ES-I3 (cell line): Measurements from ENCODE around the gene EXOSC2.
"Not testable (repeated sequence)": the region's sequence is repeated elsewhere in the genome, so short reads cannot be mapped to it uniquely, and the experiment has no call there.

ENCODE experiments used
- H3K36me3 ChIP-seq: 2 replicates; pipeline ENCODE4 v1.6.1; 2013; ENCODE audit warnings: mild to moderate bottlenecking, low read length, control low read depth, moderate library complexity; ENCODE audit not compliant: insufficient read depth
- H3K4me1 ChIP-seq: 2 replicates; pipeline ENCODE4 v1.6.1; 2013; ENCODE audit warnings: mild to moderate bottlenecking, control low read depth, low read length; ENCODE audit not compliant: insufficient read depth
- H3K9ac ChIP-seq: 2 replicates; pipeline ENCODE4 v1.6.1; 2013; ENCODE audit warnings: low read depth, mild to moderate bottlenecking, low read length, moderate library complexity
- H3K9me3 ChIP-seq: 2 replicates; pipeline ENCODE4 v1.6.1; 2013; ENCODE audit warnings: mild to moderate bottlenecking, low read length, moderate library complexity; ENCODE audit not compliant: control insufficient read depth, insufficient read depth

The EXOSC2 gene

DNA sequence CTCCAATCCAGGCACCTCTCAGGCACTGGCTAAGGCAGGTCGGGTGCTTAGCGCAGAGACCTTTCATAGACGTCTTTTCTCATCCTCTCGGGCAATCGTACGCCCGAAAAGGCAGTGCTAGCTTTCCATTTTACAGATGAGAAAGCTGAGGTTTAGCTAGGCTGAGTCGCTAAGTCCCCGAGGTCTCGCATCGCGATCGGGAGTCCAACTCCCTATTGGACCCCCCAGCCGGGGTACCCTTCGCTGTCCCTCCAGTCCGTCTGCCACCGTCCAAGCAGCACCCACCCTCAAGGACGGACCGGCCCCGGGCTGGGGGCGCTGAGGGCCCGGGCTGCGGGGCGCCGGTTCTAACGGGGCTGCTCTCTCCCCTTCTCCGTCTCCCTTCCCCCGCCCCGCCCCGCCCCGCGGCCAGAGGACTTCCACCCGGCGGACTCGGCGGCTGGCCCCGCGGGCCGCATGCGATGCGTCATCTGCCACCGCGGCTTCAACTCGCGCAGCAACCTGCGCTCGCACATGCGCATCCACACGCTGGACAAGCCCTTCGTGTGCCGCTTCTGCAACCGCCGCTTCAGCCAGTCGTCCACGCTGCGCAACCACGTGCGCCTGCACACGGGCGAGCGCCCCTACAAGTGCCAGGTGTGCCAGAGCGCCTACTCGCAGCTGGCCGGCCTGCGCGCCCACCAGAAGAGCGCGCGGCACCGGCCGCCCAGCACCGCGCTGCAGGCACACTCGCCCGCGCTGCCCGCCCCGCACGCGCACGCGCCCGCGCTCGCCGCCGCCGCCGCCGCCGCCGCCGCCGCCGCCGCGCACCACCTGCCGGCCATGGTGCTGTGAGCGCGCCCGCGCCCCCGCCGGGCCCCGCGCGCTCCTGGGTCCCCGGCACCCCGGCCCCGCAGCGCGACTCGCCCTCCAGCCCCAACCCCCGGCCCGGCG lies 12.5 kb upstream of the EXOSC2 start:
- Histone ChIP-seq H3K9ac (peak overlapping the region; percentile 73), H3K9me3 (no peaks in the 10 kb centered on the region; the same call in 1 of the 2 replicates), H3K4me1 (peaks cover 3% of the 10 kb centered on the region; the same call in 1 of the 2 replicates), H3K36me3 (no peaks in the 10 kb centered on the region)

DNA sequence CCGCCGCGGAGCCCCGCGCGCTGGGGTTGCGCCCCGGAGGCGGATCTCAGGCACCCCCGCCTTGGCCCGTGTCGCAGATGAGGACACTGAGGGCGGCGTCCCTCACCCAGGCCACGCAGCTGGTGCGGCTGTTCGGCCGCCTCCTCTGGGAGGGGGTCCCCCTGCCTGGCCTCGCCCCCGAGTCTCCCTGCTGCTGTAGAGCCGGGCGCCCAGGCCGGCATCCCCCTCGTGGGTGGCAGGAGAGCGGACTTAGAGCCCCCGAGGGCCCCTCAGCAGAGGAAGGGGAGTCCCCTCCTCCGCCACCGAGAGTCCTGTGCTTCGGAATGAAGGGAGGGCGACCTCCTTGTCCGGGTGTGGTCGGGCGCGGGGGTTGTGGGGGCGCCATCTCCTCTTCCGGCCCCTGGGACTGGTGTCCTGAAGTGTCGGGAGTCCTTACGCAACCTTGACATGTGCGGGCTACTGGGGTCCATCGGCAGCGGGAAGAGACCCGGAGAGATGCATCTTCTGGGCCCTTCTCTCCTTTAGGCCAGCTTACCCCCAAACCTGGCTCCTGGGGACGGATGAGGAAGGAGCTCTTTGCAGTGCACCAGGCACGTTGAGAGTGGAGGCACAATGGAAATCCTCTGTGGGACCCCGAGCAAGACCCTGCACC lies 11.7 kb upstream of the EXOSC2 start:
- Histone ChIP-seq H3K9me3 (no peaks in the 10 kb centered on the region; the same call in 1 of the 2 replicates), H3K9ac (peak overlapping the region; percentile 73), H3K4me1 (peaks cover 3% of the 10 kb centered on the region; the same call in 1 of the 2 replicates), H3K36me3 (no peaks in the 10 kb centered on the region)

GRCh38 chr9:130682421-130683121 lies 11.0 kb upstream of the EXOSC2 start:
- Histone ChIP-seq H3K9ac (peak overlapping the region; percentile 73; the same call in 1 of the 2 replicates), H3K4me1 (peaks cover 3% of the 10 kb centered on the region; the same call in 1 of the 2 replicates), H3K9me3 (no peaks in the 10 kb centered on the region; the same call in 1 of the 2 replicates), H3K36me3 (no peaks in the 10 kb centered on the region)

DNA sequence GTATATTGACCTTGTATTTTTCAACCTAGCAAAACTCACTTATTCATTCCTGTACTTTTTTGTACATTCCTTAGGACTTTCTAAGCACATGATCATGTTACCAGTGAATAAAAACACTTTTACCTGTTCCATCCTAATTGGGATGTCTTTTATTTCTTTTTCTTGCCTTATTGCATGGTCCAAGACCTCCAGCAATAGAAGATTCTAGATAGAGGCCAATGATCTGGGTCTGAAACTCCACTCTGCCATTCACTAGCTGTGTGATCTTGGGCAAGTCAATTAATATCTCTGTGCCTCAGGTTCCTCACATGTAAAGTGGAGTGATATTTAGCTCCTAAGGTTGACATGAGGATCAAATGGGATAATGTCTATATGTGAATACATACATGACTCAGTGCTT lies 8.5 kb upstream of the EXOSC2 start:
- Histone ChIP-seq H3K9me3 (no peaks in the 10 kb centered on the region; the same call in 1 of the 2 replicates), H3K36me3 (no peaks in the 10 kb centered on the region), H3K9ac (no peak overlapping the region), H3K4me1 (peaks cover 6% of the 10 kb centered on the region; the same call in 1 of the 2 replicates)

GRCh38 chr9:130685945-130686344 lies 7.6 kb upstream of the EXOSC2 start:
- not testable (repeated sequence) for H3K4me1 ChIP-seq, H3K9ac ChIP-seq, H3K9me3 ChIP-seq, H3K36me3 ChIP-seq

DNA sequence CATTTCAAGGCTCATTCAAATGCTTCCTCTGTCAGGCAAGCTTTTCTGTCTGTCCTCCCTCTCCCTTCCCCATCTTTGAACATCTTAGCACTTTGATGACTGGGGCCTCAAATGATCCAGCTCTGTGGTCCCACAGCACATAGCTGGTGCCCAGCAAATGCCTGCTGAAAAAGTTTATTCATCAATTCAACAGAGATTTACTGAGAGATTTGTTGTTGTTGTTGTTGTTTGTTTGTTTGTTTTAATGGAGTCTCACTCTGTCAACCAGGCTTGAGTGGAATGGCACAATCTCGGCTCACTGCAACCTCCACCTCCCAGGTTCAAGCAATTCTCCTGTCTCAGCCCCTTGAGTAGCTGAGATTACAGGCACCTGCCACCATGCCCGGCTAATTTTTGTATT lies 6.0 kb upstream of the EXOSC2 start:
- H3K9me3 ChIP-seq, result no peaks in the 10 kb centered on the region; the same call in 1 of the 2 replicates
- 0 out of 2 replicates have a peak, but pooled peaks cover 4% of the 10 kb centered on the region for H3K4me1 ChIP-seq
- no peak overlapping the region for H3K9ac ChIP-seq
- H3K36me3 ChIP-seq, result no peaks in the 10 kb centered on the region

- Histone ChIP-seq H3K4me1 (0 out of 2 replicates have a peak, but pooled peaks cover 4% of the 10 kb centered on the region), H3K9ac (no peak overlapping the region), H3K36me3 (no peaks in the 10 kb centered on the region), H3K9me3 (no peaks in the 10 kb centered on the region; the same call in 1 of the 2 replicates)
Measured at GRCh38 chr9:130688072-130688471, 5.5 kb upstream of the EXOSC2 start.

DNA sequence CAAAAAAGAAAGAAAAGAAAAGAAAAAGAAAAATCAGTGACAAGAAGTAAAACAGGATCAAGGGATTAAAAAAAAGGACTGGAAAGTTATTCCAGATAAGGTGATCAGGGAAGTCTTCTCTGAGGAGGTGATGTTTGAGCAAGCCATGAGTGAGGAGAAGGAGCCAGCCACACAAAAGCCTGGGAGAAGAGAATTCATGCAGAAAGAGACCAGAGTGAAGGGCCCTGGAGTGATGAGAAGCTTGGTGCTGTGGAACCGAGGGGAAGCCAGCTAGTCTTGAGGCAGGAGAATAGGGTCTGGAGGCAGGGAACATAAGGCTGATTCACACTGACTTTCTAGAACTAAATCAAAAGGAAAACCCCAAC lies 4.0 kb upstream of the EXOSC2 start:
- Histone ChIP-seq H3K36me3 (no peaks in the 10 kb centered on the region), H3K9me3 (no peaks in the 10 kb centered on the region; the same call in 1 of the 2 replicates), H3K4me1 (0 out of 2 replicates have a peak, but pooled peaks cover 4% of the 10 kb centered on the region), H3K9ac (no peak overlapping the region)

GRCh38 chr9:130689937-130690700 lies 3.5 kb upstream of the EXOSC2 start:
- H3K4me1 ChIP-seq, result 0 out of 2 replicates have a peak, but pooled peaks cover 4% of the 10 kb centered on the region
- peak overlapping the region; percentile 43; the same call in 1 of the 2 replicates for H3K9ac ChIP-seq
- no peaks in the 10 kb centered on the region for H3K36me3 ChIP-seq
- H3K9me3 ChIP-seq, result no peaks in the 10 kb centered on the region

DNA sequence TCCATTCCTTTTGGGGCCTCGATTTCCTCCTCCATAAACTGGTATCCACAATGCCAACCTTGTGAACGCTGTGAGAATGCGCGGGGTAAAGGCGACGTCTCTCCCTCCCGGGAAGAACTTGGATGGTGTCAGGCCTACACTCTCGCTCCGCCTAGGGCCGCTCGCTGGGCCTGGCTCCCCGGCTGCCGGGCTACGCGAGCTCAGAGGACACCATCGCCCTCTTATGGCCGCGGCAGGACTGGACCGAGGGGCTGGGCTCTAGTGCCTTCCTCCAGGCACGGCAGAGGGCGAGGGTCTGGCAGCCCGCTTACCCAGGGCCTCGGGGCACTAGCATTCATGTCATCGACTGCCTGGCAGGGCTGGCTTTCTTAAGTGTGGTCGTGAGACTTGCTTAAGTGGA lies 1.3 kb upstream of the EXOSC2 start:
- H3K9ac ChIP-seq, result peak overlapping the region; percentile 67; the same call in 1 of the 2 replicates

DNA sequence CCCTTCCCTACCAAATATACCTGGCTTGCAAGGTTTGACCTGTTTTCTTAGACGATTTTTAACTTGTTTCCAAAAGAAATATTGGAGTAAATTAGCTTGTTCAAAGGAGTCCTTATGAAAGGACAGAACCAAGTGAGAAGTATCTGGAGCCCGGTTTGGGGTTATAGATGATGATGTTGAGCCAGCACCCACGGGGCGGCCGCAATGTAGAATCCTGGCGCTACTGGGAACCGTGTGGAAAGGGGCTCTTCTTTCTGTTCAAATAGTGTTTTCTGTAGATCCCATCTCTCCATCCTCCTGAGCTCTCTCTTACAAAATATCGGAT lies 517 bp upstream of the EXOSC2 start:
- Histone ChIP-seq H3K4me1 (0 out of 2 replicates have a peak, but pooled peaks cover 4% of the 10 kb centered on the region), H3K36me3 (peaks cover 6% of the 10 kb centered on the region), H3K9me3 (no peaks in the 10 kb centered on the region), H3K9ac (peak overlapping the region; percentile 67; the same call in 1 of the 2 replicates)

More for the DNA sequence above, 1.3 kb upstream of the EXOSC2 start:
- Histone ChIP-seq H3K36me3 (peaks cover 2% of the 10 kb centered on the region; the same call in 1 of the 2 replicates), H3K9me3 (no peaks in the 10 kb centered on the region), H3K4me1 (0 out of 2 replicates have a peak, but pooled peaks cover 4% of the 10 kb centered on the region)

DNA sequence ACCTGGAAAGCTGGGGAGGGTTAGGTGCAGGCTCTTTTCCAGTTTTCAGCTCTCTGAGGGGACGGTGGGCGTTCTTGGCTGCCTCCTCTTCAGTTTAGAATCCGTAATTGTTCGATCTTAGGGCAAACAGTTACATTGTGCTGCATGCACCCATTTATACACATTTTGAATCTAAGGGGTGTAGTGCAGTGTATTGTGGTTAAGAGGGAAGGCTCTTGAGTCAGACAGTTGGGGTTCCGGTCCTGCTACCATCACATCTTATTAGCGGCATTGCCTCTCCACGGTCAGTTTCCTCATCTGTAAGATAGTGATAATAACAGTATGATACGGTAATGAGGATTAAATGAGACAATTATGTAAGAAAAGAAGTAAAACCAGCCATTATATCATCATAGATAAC lies 625 bp downstream of the EXOSC2 start:
- H3K36me3 ChIP-seq, result peaks cover 18% of the 10 kb centered on the region
- H3K9ac ChIP-seq, result peak overlapping the region; percentile 74
- no peaks in the 10 kb centered on the region for H3K9me3 ChIP-seq
- H3K4me1 ChIP-seq, result 0 out of 2 replicates have a peak, but pooled peaks cover 4% of the 10 kb centered on the region

GRCh38 chr9:130696139-130696650 lies 2.6 kb downstream of the EXOSC2 start:
- Histone ChIP-seq H3K4me1 (0 out of 2 replicates have a peak, but pooled peaks cover under 1% of the 10 kb centered on the region), H3K9ac (no peak overlapping the region), H3K9me3 (no peaks in the 10 kb centered on the region), H3K36me3 (peaks cover 20% of the 10 kb centered on the region)
